ENCODE data around the gene CHRNB1.
A peak's percentile ranks its signal among the peaks of the same experiment; 100 is the strongest.

The CHRNB1 gene

GRCh38 chr17:7459961-7460545 is 15.2 kb downstream of the CHRNB1 start:
- peak overlapping the region; percentile 19 to 38 (median 34) for H3K4me3 Mint-ChIP-seq
- H3K4me1 Mint-ChIP-seq, result peaks cover 11% of the 10 kb centered on the region
- no peaks in the 10 kb centered on the region for H3K9me3 Mint-ChIP-seq
- H3K27me3 Mint-ChIP-seq (ENCODE audit: low read depth), result peaks cover 5% of the 10 kb centered on the region
- peak overlapping the region in 1 of 3 experiments; percentile 29 for H3K27ac Mint-ChIP-seq
- TF ChIP-seq, protein P1, sequence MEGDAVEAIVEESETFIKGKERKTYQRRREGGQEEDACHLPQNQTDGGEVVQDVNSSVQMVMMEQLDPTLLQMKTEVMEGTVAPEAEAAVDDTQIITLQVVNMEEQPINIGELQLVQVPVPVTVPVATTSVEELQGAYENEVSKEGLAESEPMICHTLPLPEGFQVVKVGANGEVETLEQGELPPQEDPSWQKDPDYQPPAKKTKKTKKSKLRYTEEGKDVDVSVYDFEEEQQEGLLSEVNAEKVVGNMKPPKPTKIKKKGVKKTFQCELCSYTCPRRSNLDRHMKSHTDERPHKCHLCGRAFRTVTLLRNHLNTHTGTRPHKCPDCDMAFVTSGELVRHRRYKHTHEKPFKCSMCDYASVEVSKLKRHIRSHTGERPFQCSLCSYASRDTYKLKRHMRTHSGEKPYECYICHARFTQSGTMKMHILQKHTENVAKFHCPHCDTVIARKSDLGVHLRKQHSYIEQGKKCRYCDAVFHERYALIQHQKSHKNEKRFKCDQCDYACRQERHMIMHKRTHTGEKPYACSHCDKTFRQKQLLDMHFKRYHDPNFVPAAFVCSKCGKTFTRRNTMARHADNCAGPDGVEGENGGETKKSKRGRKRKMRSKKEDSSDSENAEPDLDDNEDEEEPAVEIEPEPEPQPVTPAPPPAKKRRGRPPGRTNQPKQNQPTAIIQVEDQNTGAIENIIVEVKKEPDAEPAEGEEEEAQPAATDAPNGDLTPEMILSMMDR (IDR thresholded peaks at IDR 0.05; ENCODE audit: unreplicated experiment in 3 of 3), result no peak
- peaks cover 28% of the 10 kb centered on the region for H3K36me3 Mint-ChIP-seq (ENCODE audit: low read depth)

DNA sequence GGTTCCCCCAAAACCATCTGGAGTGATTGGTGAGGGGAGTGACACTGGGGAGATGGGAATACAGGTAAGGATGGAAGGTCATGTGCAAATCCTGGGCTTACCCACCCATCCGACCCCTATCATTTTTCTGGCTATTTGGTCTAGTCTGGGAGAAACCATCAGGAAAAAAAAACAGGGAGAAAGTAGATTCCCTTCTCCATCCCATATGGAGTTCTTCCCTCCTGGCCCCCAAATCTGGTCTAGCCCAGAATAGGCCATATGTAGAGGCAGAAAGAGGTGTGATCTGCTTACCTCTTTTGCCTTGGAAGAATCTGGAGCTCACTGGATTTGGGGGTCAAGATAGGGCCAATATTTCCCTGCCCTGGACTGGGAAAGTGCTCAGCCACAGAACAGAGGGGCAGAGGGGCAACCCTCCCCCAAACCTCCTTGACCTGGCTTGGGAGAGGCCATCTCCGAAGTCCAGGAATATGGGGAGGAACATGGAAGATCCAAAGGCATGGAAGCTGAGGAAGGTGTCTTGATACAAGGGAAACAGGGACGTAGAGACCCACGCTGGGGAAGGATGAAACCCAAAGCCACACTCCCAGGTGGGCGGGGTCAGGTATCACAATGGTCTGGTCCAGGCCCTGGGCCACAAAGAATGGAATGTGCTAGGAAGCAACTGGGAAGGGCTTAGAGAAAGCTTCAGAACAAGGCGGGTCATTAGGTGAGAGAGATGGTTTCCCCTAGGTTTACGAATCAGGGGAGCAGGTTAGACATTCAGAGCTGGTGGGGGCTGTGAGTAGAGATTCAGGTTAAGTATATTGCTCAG is 16.2 kb downstream of the CHRNB1 start:
- TF ChIP-seq, protein P1 (IDR thresholded peaks at IDR 0.05; ENCODE audit: unreplicated experiment in 3 of 3), result no peak
- Mint-ChIP-seq H3K4me3 (no peak overlapping the region), H3K36me3 (ENCODE audit: low read depth) (peaks cover 26% of the 10 kb centered on the region), H3K27ac (peak overlapping the region in 1 of 3 experiments; percentile 66), H3K4me1 (peaks cover 5% of the 10 kb centered on the region), H3K9me3 (no peaks in the 10 kb centered on the region), H3K27me3 (ENCODE audit: low read depth) (peaks cover 5% of the 10 kb centered on the region)

DNA sequence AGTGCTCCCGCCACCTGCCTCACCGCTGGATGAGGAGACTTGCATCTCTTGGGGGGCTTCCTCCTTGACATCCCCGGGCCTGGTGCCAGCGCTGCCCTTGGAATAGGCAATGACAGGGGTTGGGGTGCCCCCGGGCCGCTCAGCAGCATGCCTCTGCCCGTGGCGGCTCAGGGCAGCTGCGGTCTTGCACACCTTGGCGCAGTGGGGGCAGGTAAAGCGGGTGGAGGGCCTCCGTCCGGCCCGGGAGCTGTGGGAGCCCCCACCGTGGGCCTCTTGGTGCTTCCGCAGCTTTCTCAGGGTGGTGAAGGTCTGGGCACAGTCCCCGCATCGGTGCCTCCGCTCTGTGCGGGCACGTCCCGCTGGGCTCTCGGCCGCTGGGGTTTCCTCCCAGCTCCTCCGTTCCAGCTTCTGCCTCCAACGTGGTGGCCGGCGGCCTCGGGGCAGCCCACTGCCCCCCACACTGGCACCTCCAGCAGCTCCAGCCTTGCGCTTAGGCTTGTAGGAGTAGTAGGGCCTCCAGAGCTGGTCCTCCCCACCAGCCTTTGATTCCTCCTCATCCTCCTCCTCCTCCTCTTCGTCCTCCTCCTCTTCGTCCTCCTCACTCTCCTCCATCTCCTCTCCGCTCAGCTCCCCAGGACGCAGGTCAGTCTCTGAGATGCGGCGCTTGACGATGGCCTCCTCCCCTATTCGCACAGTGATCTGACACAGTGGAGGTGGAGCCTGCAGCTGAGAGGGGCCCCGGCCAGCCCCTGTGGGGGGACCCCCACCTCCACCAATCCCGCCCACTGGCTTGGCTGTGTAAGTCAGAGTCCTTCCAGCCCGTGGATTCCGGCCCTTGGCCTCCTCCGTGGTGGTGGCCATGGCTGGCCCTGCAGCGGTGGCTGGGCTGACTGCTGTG is 17.9 kb downstream of the CHRNB1 start:
- TF ChIP-seq, protein P1 (IDR thresholded peaks at IDR 0.05; ENCODE audit: unreplicated experiment in 3 of 3), result no peak
- H3K36me3 Mint-ChIP-seq (ENCODE audit: low read depth), result peaks cover 35% of the 10 kb centered on the region

GRCh38 chr17:7463372-7463846 is 18.5 kb downstream of the CHRNB1 start:
- Mint-ChIP-seq H3K4me3 (no peak overlapping the region), H3K27me3 (ENCODE audit: low read depth) (peaks cover 5% of the 10 kb centered on the region)
- TF ChIP-seq, protein P1 (IDR thresholded peaks at IDR 0.05; ENCODE audit: unreplicated experiment in 3 of 3), result no peak

More for the DNA sequence above, 17.9 kb downstream of the CHRNB1 start:
- no peaks in the 10 kb centered on the region for H3K9me3 Mint-ChIP-seq
- no peak overlapping the region for H3K4me3 Mint-ChIP-seq
- H3K27ac Mint-ChIP-seq, result no peak overlapping the region
- H3K4me1 Mint-ChIP-seq, result peaks cover 13% of the 10 kb centered on the region
- H3K27me3 Mint-ChIP-seq (ENCODE audit: low read depth), result peaks cover 5% of the 10 kb centered on the region

GRCh38 chr17:7464081-7464480 is 19.2 kb downstream of the CHRNB1 start:
- H3K4me1 Mint-ChIP-seq, result peaks cover 13% of the 10 kb centered on the region
- no peak overlapping the region for H3K27ac Mint-ChIP-seq
- no peak overlapping the region for H3K4me3 Mint-ChIP-seq
- no peaks in the 10 kb centered on the region for H3K9me3 Mint-ChIP-seq
- TF ChIP-seq, protein P1 (IDR thresholded peaks at IDR 0.05; ENCODE audit: unreplicated experiment in 3 of 3), result no peak
- peaks cover 35% of the 10 kb centered on the region for H3K36me3 Mint-ChIP-seq (ENCODE audit: low read depth)
- peaks cover 5% of the 10 kb centered on the region for H3K27me3 Mint-ChIP-seq (ENCODE audit: low read depth)

More at GRCh38 chr17:7463372-7463846, 18.5 kb downstream of the CHRNB1 start:
- peaks cover 35% of the 10 kb centered on the region for H3K36me3 Mint-ChIP-seq (ENCODE audit: low read depth)
- H3K27ac Mint-ChIP-seq, result no peak overlapping the region
- no peaks in the 10 kb centered on the region for H3K9me3 Mint-ChIP-seq
- peaks cover 13% of the 10 kb centered on the region for H3K4me1 Mint-ChIP-seq

Data from nephron (organoid).